Activated naive CD4-positive, alpha-beta T cell treated with anti-CD3 and anti-CD28 coated beads, Interleukin-2, amount 50 U/mL, for 16 hours (primary cell): Measurements from ENCODE around the gene KIFC3.

Experiments used
- DNase-seq: peaks from one replicate; pipeline ENCODE4 v3.0.0-alpha.2; 2020

The KIFC3 gene

DNA sequence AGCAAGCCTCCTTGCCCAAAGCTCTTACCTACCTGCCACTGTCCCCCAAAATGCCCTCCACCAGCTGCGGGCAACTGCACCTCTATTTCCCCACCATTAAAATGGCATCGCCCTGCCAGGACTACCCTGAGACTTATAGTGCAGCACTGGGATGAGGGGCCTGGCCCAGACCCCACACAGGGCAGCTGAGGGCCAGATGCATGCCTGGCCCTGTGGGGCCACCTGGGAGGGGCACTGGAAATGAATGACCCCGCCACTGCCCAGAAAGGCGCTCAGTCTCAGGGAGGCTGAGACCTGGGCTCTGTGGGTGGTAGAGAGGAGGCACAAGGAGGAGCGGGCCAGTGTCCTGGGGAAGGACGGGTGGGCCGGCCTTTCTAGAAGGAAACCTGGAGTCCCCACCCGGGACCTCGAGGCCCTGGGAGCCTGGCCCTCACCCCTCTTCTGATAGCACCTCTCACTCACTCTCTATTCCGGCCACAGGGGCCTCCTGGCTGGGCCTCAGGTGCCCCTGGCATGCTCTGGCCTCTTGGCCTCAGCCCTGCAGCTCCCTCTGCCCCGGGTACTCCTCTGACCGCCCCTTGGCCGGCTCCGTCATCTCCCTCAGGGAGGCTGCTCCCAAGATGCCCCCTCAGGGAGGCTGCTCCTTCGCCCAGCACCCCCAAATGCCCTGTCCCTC is 39.8 kb downstream of the KIFC3 start:
- no peak for DNase-seq

DNA sequence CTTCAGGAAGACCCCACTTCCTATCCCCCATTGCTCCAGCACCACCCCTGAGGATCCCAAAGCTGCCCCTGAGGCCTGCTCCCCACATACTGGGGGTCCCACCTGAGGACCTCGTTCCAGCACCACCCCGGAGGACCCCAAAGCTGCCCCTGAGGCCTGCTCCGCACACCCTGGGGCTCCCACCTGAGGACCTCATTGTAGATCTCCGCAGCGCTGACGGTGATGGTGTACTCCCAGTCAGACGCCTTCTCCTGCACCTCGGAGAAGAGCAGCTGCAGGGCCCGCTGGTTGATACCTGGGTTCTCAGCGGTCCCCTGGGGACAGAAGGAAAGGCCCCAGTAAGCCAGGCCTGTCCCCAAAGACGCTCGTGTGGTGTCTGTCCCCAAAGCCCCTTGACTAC is 40.3 kb downstream of the KIFC3 start:
- DNase-seq, result no peak

DNA sequence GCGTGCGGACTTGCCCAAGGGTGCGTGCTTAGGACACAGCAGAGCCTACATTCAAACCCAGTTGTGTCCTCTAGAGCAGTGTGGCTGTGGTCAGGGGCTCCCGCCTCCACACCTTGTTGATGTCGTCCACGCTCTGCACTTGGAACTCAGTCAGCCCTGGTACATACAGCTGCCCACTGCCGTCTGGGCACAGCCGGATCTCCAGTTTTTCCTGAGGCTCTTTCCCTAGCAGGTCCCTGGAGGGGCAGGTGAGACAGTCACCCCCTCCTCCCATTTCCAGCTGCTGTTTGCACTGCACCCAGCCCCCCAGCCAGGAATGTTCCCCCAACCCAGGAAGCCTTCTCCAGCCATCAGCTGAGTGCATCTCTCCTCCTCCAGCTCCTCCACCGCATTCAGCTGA is 41.0 kb downstream of the KIFC3 start:
- no peak for DNase-seq

DNA sequence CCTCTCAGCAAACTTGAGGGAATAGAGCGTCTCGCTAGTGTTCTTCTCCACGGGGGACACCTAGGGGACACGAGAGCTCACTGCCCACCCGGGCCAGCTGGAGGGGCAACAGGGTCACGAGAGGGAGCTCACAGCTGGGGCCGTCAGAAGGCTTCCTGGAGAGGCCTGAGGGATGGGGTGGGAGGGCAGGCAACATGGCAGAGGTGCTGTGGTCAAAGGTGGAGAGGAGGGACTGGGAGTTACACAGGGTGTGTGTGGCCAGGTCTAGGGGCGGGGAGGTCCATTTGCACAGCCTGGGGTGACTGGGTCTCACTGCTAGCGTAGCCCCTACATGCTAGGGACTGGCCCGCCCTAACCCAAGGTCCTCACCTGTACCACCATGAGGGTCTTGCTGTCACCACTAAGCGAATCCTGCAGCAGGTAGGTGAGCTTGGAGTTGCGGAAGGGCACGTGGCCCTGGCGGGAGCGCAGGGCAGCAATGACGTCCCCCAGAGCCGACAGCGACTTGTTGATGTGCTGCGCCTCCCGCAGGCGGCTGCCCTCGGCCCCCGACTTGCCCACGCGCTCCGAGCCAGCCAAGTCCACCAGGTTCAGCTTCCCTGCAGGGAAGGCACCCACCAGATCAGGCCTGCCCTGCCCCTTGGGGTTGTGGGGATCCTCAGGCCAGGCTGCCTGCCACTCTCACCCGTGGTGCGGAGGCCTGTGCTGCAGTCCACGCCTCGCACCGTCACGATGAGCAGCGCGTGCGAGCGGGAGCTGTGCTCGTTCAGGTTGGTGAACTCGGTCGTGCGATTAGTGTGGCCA is 41.7 kb downstream of the KIFC3 start:
- no peak for DNase-seq

DNA sequence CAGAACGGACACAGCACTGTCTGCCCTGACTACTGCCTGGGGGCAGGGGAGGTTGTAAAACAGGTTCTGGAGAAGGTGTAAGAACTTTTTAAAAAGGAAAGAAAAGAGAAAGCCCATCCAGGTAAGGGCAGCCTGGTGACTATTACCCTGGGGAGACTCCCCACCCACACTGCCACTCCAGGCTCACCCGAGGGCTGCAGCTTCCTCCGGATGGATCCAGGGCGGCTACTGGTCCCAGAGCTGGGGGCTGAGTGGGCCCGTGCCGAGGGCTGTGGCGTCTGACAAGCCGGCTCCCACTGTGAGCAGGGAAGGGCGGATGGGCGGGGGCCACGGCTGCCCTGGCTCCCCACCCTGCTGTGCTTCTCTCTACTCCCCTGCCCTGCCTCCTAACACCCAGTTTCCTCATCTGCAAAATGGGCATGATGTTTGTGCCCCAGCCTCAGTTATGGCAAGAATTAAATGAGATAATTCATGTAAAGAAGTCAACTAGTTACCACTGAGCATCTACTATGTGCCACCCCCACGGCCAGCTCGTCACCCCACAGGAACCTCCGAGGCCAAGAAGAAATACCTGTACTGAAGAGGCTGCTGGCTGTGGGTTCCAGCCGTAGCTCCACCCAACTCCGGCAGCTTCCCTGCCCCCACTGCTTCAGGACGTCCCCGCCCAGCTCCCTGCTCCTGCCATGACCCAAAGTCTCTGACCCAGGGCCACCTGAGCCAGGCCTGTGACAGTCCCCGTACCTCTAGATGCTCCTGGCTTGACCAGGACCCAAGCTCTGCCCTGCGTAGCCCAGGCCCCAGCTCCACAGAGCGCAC is 42.5 kb downstream of the KIFC3 start:
- DNase-seq, result no peak

DNA sequence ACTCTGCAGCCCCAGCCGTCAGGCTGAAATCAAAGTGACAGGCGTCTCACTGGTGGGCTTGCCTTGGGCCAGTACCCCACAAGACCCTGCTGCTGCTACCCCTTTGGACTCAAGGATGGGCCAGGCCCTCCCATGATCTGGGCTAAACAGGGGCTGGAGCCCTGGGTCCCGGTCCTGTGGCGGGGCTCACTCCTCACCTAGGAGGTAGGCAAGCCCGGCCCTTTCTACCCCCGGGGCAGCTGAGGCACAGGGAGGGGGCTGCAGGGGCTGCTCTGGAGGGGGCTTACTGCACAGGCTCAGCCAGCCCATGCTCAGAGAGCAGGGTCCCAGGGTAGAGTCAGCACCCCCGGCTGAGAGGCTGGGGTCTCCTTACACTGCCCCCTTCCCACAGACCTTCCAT is 43.2 kb downstream of the KIFC3 start:
- DNase-seq, result no peak

DNA sequence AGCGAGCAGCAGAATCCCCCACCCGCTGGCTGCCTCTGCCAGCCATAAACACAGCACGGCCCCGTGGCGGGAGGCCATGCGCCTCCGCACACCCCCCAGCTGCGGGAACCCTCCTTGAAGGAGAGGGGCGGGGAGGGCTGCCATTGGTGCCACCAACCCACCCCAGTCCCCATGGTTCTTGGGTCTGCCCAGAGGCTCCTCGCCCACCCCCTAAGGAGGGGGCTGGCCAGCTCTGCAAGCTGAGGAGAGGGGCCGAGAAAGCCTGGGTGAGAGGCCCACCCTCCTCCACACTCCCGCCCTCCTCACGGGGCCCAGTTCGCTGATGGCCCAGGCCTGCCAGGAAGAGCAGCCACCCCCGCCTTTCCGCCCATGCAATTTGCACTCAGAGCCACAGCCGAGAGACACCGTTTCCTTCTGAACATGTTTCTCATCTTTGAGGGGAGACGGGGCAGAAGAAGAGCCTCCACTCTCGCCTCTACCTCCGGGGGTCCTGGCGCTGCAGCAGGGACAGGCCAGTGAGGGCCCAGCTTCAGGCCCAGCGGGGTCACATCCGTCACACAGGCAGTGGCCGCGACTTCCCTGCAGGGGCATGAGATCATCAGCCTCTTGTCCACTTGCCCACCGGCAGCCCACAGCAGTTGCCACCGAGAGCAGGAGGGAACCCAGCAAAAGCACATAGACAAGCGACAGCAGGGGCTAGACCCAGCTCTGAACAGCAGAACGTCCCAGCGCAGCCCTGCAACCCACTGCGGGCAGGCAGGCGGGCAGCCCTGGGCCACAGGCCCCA is 43.8 kb downstream of the KIFC3 start:
- no peak for DNase-seq

DNA sequence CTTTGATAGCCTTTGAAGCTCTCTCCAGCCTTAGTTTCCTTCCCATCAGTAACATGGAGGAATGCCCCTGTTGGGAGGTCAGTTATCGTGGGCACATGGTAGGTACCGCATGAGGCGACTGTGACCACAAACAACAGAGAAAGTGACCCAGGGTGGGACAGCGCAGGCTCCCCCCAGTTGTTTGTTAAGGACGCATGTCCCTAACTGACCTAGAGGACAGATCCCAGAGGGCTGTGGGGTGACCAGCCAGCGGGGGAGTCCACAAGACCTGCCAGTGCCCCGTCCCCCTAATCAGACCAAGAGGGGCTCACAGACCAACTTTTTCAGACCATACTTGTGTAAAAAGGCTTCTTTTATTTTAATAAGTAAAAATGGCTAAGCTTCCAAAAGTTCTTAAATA is 44.4 kb downstream of the KIFC3 start:
- no peak for DNase-seq

DNA sequence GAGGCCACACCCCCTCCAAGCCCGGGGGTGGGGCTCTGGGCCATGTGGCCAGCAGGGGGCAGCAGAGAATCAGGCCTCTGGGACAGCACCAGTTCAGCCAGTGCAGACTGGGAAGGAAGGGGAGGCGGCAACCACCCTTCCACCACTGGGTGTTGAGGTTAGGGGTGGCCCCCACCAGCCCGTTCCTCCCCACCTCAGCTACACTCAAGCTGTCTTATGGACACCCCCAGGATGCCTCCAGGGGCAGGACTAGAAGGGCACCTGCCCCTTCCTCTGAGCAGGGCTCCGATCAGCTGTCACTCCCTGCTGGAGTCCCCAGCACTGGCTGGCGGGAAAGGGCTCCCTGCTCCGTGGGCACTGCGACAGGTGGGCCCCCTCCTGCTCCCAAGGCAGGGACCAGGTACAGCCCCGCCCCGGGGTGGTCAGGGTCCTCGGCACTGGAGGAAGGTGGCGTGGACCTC is 44.9 kb downstream of the KIFC3 start:
- peak; percentile 84 for DNase-seq

DNA sequence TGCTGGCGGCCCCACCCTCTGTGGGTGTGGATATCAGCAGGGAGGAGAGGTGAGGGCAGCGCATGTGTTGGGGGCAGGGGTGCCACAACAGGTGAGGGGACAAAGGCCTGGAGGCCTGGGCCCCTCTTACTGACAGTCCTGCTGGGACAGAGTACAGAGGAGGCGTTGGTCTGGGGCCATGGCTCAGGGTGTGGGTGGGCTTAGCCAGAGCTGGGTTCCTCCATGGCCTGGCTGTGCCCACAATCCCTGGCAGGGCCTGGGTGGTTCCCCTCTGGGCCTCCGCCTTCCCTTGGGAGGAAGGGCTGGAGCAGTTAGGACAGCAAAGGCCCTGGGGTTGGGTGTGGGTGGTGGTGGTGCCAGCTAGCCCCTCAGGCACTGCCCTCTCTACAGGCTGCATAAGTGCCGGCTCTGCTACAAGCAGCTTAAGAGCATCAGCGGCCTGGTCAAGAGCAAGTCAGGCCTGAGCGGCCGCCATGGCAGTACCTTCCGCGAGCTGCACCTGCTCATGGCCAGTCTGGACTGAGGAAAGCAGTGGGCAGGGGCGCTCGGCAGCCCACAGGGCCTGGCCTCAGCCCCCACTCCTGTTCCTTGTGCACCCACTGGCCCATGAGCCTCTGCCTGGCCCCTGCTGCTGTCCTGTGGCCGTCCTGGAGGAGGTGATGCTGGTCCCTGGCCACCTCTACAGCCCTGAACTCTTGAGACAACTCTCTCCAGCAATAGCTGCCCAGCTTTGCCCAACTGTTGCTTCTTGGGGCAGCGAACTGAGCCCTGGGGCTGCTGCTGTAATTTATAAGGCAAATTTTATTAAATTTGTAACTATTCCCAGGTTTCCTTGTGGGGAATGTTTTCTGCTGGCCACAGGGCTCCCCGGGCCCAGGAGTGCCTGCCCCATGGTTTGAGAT is 45.6 kb downstream of the KIFC3 start:
- no peak for DNase-seq

DNA sequence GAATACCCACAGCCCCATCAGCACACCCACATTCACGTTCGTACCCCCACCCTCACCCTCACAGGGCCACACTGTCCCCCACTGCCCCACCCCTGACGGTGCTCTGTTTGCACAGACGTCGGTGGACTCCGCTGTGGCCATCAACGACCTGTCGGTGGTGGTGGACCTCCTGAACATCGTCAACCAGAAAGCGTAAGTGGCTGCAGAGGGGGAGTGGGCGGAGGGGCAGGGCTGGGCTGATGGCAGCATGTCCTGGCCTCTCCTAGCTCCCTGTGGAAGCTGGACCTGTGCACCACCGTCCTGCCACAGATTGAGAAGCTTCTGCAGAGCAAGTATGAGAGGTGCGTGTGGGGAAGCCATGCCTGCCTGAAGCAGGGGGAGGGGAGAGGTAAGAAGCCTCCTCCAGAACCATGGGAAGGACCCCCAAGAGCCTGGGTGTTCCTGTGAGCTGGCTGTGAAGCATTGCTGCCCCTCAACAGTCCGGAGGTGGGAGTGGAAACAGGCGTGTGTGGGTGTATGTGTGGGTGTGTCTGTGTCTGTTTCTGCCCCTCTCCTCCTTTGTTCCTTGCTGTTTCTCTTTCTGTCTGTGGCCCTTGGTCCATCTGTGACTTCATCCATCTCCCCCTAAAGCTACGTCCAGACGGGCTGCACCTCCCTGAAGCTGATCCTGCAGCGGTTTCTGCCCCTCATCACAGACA is 46.4 kb downstream of the KIFC3 start:
- no peak for DNase-seq

DNA sequence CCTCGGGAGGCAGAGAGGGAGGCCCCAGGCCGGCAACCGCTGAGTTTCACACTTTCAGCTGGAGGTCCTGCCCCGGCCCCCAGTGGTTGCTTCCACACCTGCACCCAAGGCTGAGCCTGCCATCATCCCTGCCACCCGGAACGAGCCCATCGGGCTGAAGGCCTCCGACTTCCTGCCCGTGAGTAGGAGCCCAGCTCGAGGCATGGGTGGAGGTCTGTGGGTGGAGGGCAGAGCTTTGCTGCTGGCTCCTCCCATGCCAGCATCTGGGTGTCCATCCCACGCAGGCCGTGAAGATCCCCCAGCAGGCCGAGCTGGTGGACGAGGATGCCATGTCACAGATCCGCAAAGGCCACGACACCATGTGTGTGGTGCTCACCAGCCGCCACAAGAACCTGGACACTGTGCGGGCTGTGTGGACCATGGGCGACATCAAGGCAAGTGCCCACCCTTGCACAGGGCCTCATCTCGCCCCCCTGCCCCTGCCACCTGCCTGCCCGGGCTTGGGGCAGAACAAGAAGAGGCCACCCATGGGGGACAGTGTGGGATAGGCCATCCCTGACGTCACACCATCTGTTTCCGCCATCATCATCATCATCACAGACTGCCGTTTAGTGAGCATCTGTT is 47.1 kb downstream of the KIFC3 start:
- no peak for DNase-seq

DNA sequence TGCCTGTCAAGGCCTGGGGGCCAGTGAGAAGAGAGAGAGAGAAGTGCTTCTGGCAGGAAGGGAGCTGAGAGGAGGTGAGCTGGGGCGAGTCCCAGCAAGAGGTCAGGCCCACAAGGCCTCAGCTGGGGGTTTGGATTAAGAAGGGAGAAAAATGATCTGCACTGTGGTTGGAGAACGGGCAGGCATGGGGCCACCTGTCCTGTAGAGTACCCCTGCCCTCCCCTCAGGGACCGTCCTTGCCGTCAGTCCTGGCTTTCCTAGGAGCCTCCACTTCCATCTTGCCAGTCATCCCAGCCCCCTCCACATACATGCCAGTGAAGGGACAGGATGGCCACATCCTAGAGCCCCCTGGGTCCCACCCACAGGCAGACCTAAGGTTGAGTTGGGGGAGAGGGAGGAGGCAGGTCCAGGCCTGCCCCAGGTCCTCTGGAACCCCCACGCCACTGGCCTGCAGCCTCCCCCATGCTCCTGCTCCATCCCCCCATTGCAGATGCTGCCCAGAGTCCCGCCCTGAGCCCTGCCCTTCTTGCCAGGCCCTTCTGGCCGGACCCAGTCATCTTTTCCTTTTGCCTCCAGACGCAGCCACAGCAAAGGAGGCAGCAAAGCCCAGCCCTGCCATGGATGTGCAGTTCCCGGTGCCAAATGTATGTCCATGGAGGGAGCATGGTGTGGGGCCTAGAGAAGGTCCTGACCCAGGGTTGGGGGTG is 47.8 kb downstream of the KIFC3 start:
- no peak for DNase-seq

DNA sequence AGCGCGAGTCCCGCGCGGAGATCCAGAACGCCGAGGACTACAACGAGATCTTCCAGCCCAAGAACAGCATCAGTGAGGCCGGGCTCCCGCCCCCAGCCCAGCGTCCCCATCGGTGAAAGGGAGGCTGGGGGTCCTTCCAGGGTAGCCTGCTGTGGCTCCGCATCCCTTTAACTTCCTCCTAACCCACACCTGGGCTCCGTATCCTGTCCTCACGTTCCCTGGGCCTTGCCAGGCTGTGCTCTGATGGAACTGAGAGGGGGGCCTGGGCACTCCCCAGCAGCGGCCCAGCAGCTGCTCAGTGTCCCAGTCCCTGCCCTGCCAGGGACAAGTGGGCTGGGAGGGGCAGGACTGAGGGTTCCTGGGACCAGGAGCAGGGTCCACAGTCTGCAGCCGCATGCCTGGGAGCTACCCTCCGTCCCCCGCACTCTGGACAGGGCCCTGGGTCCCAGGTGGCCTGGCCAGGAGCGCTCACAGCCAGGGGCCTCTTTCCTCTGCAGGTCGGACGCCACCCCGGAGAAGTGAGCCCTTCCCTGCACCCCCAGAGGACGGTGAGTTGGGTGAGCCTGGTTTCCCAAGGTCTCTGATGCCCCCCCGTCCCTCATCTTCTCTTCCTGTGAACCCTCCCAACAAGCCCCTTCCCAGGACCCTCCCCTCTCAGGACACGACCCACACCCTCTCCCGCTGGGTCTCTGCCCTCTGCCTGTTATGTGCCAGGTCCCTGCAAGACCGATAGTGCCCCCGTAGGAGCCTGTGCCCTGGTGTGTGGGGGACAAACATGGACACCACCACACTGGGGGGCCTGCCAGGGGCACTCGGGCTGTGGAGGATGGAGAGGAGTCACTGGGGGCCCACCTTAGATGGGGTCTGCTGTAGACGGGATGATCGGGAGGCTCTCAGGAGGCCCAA is 48.6 kb downstream of the KIFC3 start:
- DNase-seq, result no peak

DNA sequence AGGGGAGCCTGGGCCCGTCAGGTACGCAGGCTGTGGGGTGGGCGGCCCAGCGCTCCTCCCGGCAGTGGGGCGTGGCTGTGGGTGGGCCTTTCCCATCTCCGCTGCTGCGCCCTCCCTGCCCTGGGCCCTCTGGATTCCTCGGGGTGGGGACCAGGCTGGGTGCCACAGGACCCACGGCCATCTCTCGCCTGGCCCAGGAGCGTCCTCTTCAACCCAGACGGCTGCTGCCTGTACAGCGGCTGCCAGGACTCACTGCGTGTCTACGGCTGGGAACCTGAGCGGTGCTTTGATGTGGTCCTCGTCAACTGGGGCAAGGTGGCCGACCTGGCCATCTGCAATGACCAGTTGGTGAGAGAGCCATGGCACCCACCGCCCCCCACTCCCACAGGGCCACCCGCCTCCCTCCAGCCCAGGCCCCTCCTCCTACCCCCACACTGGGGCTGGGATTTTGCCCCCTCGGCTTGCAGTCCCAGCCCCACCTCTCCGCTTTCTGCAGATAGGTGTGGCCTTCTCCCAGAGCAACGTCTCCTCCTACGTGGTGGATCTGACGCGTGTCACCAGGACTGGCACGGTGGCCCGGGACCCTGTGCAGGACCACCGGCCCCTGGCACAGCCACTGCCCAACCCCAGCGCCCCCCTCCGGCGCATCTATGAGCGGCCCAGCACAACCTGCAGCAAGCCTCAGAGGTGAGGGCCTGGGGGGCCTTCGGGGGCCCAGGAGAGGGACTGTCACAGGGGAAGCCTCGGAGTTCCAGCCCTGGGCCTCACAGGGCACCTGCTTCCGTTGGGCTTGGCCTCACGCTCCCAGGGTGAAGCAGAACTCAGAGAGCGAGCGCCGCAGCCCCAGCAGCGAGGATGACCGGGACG is 49.5 kb downstream of the KIFC3 start:
- no peak for DNase-seq

DNA sequence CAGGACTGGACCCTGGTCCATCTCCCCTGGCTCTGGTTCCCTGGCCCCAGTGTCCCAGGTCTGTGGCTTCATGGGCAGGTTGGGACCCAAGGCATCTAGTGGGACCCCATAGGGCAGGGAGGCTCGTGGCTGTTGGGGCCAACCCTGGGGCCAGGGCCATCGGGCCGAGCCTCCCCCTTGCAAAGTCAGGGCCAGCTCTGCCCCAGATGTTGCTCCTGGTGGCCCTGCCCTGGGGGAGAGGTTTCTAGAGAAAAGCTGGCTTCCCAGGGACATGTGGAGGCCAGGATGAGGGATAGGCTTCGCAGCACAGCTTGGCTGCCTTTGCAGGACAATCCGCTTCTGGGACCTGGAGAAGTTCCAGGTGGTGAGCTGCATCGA is 50.1 kb downstream of the KIFC3 start:
- no peak for DNase-seq

DNA sequence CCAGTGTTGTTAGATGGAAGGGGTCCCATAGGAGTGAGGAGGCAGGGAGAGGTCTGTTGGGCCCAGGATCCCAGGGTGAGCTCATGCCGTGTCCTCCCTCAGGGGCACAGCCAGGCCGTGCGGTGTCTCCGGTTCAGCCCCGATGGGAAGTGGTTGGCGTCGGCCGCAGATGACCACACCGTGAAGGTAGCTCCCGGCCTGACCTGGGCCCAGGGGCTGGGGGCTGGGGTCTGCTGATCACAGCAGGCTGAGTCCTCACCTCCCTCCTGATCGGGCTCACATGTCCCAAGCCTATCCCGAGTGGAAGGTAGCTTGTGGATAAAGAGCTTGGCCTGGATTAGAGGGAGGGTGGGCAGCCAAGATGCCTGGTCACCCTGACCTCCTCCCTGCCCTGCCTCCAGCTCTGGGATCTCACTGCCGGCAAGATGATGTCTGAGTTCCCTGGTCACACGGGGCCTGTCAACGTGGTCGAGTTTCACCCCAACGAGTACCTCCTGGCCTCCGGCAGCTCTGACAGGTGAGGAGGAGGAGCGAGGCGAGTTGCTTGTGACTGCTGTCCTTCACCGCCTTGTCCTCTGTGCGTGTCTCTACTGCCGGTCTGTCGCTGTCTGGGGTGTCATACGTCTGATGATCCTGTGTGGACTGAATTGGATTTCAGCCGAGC is 50.6 kb downstream of the KIFC3 start:
- no peak for DNase-seq
